ENCODE data around the gene GPR142.

DNA sequence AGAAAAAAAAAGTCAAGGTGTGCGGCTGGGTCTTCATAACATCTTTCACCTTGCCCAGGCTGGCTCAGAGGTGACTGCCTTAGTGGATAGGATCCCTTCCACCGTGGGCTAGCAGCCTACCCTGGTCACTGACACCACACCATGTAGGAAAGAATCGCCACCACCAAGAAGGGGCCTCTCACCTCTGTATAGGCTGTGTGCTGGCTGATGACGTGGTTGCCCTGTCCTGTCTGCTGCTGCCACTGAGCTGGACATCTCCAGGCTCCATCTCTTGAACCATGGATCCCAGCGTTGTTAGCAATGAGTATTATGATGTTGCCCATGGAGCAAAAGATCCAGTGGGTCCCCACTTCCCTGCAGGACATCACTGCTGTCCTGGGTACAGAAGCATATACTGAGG is at the start of gene GPR142:
- TF ChIP-seq, protein P1, sequence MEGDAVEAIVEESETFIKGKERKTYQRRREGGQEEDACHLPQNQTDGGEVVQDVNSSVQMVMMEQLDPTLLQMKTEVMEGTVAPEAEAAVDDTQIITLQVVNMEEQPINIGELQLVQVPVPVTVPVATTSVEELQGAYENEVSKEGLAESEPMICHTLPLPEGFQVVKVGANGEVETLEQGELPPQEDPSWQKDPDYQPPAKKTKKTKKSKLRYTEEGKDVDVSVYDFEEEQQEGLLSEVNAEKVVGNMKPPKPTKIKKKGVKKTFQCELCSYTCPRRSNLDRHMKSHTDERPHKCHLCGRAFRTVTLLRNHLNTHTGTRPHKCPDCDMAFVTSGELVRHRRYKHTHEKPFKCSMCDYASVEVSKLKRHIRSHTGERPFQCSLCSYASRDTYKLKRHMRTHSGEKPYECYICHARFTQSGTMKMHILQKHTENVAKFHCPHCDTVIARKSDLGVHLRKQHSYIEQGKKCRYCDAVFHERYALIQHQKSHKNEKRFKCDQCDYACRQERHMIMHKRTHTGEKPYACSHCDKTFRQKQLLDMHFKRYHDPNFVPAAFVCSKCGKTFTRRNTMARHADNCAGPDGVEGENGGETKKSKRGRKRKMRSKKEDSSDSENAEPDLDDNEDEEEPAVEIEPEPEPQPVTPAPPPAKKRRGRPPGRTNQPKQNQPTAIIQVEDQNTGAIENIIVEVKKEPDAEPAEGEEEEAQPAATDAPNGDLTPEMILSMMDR (IDR thresholded peaks at IDR 0.05; ENCODE audit: extremely low read depth in 1 of 2, insufficient read depth in 1 of 2, low read depth in 1 of 2, low read length in 2 of 2), result no peak
- TF ChIP-seq EZH2 (IDR thresholded peaks at IDR 0.05; ENCODE audit: borderline replicate concordance, low read depth, low read length, severe bottlenecking), result no peak
- TF ChIP-seq POLR2A (IDR thresholded peaks at IDR 0.05; ENCODE audit: low read depth, low read length), result no peak
- TF ChIP-seq POLR2AphosphoS5 (IDR thresholded peaks at IDR 0.05; ENCODE audit: insufficient read depth, low read depth, low read length), result no peak
